ENCODE data around the gene TM4SF1.

DNA sequence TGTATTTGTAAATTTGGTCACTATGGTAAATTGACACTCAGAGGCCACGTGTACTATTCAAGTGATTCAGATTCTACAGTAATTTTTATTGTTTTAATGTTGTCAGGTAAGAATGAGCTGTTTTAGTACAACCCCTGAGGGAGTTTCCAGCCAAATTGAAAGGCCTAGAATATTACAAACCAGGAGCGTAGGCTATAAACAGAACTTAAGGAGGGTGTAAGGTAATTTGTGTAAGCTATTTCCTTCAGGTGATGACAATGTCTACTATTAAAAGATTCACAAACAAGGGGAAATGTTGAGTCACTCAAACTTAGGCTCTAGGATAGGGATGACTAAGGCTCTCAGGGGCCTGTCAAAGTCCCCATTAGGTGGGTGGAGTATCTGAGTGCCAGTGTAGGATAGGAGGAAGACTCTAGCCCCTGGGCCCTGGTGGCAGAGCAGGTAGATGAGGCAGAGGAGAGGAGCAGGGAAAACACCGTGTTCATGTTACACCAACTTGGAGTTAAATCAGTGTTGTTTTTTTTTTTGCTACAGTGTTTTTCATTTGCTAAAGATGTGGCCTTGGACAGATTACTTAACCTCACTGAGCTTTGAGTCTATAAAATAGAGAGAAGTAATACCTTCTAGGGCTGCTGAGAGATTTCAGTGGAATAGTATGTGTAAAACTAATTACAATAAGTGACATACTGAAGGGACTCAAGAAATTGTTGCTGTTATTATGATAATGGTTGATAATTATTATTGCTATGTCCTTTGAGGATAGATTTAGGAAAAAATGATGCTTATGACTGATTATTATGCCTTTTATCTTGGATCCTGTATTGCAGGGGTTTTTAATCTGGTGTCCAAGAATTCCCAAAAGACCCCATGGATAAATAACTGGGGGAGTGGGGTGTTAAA is 10.3 kb downstream of the TM4SF1 start:
- TF ChIP-seq RARB (CRISPR knock-in tag; IDR thresholded peaks at IDR 0.05) (no peak), ISL1 (CRISPR knock-in tag; IDR thresholded peaks at IDR 0.05) (no peak), PPARA (CRISPR knock-in tag; IDR thresholded peaks at IDR 0.05; ENCODE audit: borderline replicate concordance) (no peak), TSHZ2 (CRISPR knock-in tag; IDR thresholded peaks at IDR 0.05) (no peak)
- TF ChIP-seq, protein P1, sequence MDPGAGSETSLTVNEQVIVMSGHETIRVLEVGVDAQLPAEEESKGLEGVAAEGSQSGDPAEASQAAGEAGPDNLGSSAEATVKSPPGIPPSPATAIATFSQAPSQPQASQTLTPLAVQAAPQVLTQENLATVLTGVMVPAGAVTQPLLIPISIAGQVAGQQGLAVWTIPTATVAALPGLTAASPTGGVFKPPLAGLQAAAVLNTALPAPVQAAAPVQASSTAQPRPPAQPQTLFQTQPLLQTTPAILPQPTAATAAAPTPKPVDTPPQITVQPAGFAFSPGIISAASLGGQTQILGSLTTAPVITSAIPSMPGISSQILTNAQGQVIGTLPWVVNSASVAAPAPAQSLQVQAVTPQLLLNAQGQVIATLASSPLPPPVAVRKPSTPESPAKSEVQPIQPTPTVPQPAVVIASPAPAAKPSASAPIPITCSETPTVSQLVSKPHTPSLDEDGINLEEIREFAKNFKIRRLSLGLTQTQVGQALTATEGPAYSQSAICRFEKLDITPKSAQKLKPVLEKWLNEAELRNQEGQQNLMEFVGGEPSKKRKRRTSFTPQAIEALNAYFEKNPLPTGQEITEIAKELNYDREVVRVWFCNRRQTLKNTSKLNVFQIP (CRISPR knock-in tag; IDR thresholded peaks at IDR 0.05; ENCODE audit: borderline replicate concordance, low read depth), result no peak
- TF ChIP-seq, protein P2, sequence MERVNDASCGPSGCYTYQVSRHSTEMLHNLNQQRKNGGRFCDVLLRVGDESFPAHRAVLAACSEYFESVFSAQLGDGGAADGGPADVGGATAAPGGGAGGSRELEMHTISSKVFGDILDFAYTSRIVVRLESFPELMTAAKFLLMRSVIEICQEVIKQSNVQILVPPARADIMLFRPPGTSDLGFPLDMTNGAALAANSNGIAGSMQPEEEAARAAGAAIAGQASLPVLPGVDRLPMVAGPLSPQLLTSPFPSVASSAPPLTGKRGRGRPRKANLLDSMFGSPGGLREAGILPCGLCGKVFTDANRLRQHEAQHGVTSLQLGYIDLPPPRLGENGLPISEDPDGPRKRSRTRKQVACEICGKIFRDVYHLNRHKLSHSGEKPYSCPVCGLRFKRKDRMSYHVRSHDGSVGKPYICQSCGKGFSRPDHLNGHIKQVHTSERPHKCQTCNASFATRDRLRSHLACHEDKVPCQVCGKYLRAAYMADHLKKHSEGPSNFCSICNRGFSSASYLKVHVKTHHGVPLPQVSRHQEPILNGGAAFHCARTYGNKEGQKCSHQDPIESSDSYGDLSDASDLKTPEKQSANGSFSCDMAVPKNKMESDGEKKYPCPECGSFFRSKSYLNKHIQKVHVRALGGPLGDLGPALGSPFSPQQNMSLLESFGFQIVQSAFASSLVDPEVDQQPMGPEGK (CRISPR knock-in tag; IDR thresholded peaks at IDR 0.05; ENCODE audit: borderline replicate concordance), result no peak
